ENCODE measurements around the gene MRPS21. TPM values are rescaled to one million over a fixed set of nuclear protein-coding genes. Genes with fewer than 3 reads are reported as not detected.

Gene MRPS21
- total RNA-seq (100 to 1,000 TPM in 1 of 2 donors, 10 to 100 TPM in 1; 51.6 to 111 TPM), polyA plus RNA-seq (ENCODE audit: insufficient read length in 2 of 2) (10 to 100 TPM; 87.4 to 97.5 TPM)
- long read RNA-seq, donor 1, transcript MRPS21-202 (3 exons, 1,226 nt): major isoform, 86 of 186 reads
- long read RNA-seq, donor 1, transcript MRPS21-201 (2 exons, 1,462 nt): minor isoform, 82 of 186 reads
- long read RNA-seq, donor 1, partial matches to known transcripts: 18 of 186 reads
- long read RNA-seq, donor 1, other reads (novel, unspliced or antisense): 0 of 186 reads
- long read RNA-seq, donor 2, transcript MRPS21-201 (2 exons, 1,462 nt): minor isoform, 23 of 65 reads
- long read RNA-seq, donor 2, transcript MRPS21-202 (3 exons, 1,226 nt): major isoform, 35 of 65 reads
- long read RNA-seq, donor 2, partial matches to known transcripts: 7 of 65 reads
- long read RNA-seq, donor 2, other reads (novel, unspliced or antisense): 0 of 65 reads
- long read RNA-seq, donor 3, transcript MRPS21-201 (2 exons, 1,462 nt): minor isoform, 36 of 94 reads
- long read RNA-seq, donor 3, transcript MRPS21-202 (3 exons, 1,226 nt): major isoform, 58 of 94 reads
- long read RNA-seq, donor 3, partial matches to known transcripts: 0 of 94 reads
- long read RNA-seq, donor 3, other reads (novel, unspliced or antisense): 0 of 94 reads
- long read RNA-seq, donor 4, transcript MRPS21-201 (2 exons, 1,462 nt): minor isoform, 82 of 227 reads
- long read RNA-seq, donor 4, transcript MRPS21-202 (3 exons, 1,226 nt): major isoform, 132 of 227 reads
- long read RNA-seq, donor 4, partial matches to known transcripts: 13 of 227 reads
- long read RNA-seq, donor 4, other reads (novel, unspliced or antisense): 0 of 227 reads

- peaks cover 3% of the 10 kb centered on the region for H3K36me3 ChIP-seq (ENCODE audit: control insufficient read depth, insufficient read depth, low read length)
- peak within 1 kb of the TSS; percentile 87 for H3K4me3 ChIP-seq (ENCODE audit: low read depth, low read length)
- H3K9me3 ChIP-seq (ENCODE audit: control insufficient read depth, insufficient read depth, low read length): no peaks in the 10 kb centered on the region
- no peaks in the 10 kb centered on the region for H3K27me3 ChIP-seq (ENCODE audit: control insufficient read depth, insufficient read depth, low read length)
- WGBS (ENCODE audit: insufficient coverage): 4% methylated on average over 26 of the region's 43 CpGs
- H3K4me1 ChIP-seq (ENCODE audit: control insufficient read depth, insufficient read depth, low read length): peaks cover 10% of the 10 kb centered on the region
- DNase-seq (ENCODE audit: low read depth in 4 of 6, low spot score in 6 of 6): peak; percentile 91 to 99 (median 94)
- H3K27ac ChIP-seq (ENCODE audit: low read depth, low read length): peak within 1 kb of the TSS; percentile 75
These were observed at the start of gene MRPS21 for GRCh38 chr1:150293433-150294253. Gene MRPS21 (plus strand): TSS chr1:150293861. CDS start chr1:150294367, 506 bp downstream.

GRCh38 chr1:150249936-150250335 lies 43.7 kb upstream of the MRPS21 start:
- no peaks in the 10 kb centered on the region for H3K36me3 ChIP-seq (ENCODE audit: control insufficient read depth, insufficient read depth, low read length)
- H3K4me1 ChIP-seq (ENCODE audit: control insufficient read depth, insufficient read depth, low read length): no peaks in the 10 kb centered on the region
- no peaks in the 10 kb centered on the region for H3K9me3 ChIP-seq (ENCODE audit: control insufficient read depth, insufficient read depth, low read length)
- DNase-seq (ENCODE audit: low read depth in 4 of 6, low spot score in 6 of 6): no peak
- no peaks in the 10 kb centered on the region for H3K27me3 ChIP-seq (ENCODE audit: control insufficient read depth, insufficient read depth, low read length)
- no peak overlapping the region for H3K27ac ChIP-seq (ENCODE audit: low read depth, low read length)
- no CpG with 5 or more reads among the region's 2 CpGs for WGBS (ENCODE audit: insufficient coverage)
- H3K4me3 ChIP-seq (ENCODE audit: low read depth, low read length): no peak overlapping the region

GRCh38 chr1:150256198-150256553 lies 37.5 kb upstream of the MRPS21 start:
- peak overlapping the region; percentile 29 for H3K4me3 ChIP-seq (ENCODE audit: low read depth, low read length)
- H3K4me1 ChIP-seq (ENCODE audit: control insufficient read depth, insufficient read depth, low read length): peaks cover 51% of the 10 kb centered on the region
- WGBS (ENCODE audit: insufficient coverage): no CpG with 5 or more reads among the region's 1 CpG

GRCh38 chr1:150256554-150257341 lies 36.9 kb upstream of the MRPS21 start:
- Histone ChIP-seq H3K9me3 (ENCODE audit: control insufficient read depth, insufficient read depth, low read length) (no peaks in the 10 kb centered on the region), H3K36me3 (ENCODE audit: control insufficient read depth, insufficient read depth, low read length) (peaks cover 3% of the 10 kb centered on the region), H3K4me1 (ENCODE audit: control insufficient read depth, insufficient read depth, low read length) (peaks cover 51% of the 10 kb centered on the region), H3K27ac (ENCODE audit: low read depth, low read length) (peak overlapping the region; percentile 90), H3K27me3 (ENCODE audit: control insufficient read depth, insufficient read depth, low read length) (no peaks in the 10 kb centered on the region), H3K4me3 (ENCODE audit: low read depth, low read length) (peak overlapping the region; percentile 54)
- WGBS (ENCODE audit: insufficient coverage): 4% methylated on average over 9 of the region's 14 CpGs
- DNase-seq (ENCODE audit: low read depth in 4 of 6, low spot score in 6 of 6): peak in 2 of 6 donors; percentile 68 to 74

More at GRCh38 chr1:150256198-150256553, 37.5 kb upstream of the MRPS21 start:
- Histone ChIP-seq H3K36me3 (ENCODE audit: control insufficient read depth, insufficient read depth, low read length) (peaks cover under 1% of the 10 kb centered on the region), H3K27ac (ENCODE audit: low read depth, low read length) (peak overlapping the region; percentile 90), H3K9me3 (ENCODE audit: control insufficient read depth, insufficient read depth, low read length) (no peaks in the 10 kb centered on the region), H3K27me3 (ENCODE audit: control insufficient read depth, insufficient read depth, low read length) (no peaks in the 10 kb centered on the region)
- peak in 1 of 6 donors; percentile 85 for DNase-seq (ENCODE audit: low read depth in 4 of 6, low spot score in 6 of 6)

- H3K27me3 ChIP-seq (ENCODE audit: control insufficient read depth, insufficient read depth, low read length): no peaks in the 10 kb centered on the region
- peak within 1 kb of the TSS; percentile 90 for H3K27ac ChIP-seq (ENCODE audit: low read depth, low read length)
- no peaks in the 10 kb centered on the region for H3K9me3 ChIP-seq (ENCODE audit: control insufficient read depth, insufficient read depth, low read length)
- H3K4me1 ChIP-seq (ENCODE audit: control insufficient read depth, insufficient read depth, low read length): peaks cover 51% of the 10 kb centered on the region
- peak in 3 of 6 donors; percentile 38 to 89 (median 81) for DNase-seq (ENCODE audit: low read depth in 4 of 6, low spot score in 6 of 6)
- WGBS (ENCODE audit: insufficient coverage): 12% methylated on average over 8 of the region's 13 CpGs
- H3K4me3 ChIP-seq (ENCODE audit: low read depth, low read length): peak within 1 kb of the TSS; percentile 54
- peaks cover 4% of the 10 kb centered on the region for H3K36me3 ChIP-seq (ENCODE audit: control insufficient read depth, insufficient read depth, low read length)
These were observed 35.8 kb upstream of the MRPS21 start, which contains the start of gene CA14 for GRCh38 chr1:150257624-150258585. Gene CA14 (plus strand): TSS chr1:150257774. CDS start chr1:150258129, 355 bp downstream.

- peaks cover 13% of the 10 kb centered on the region for H3K36me3 ChIP-seq (ENCODE audit: control insufficient read depth, insufficient read depth, low read length)
- H3K9me3 ChIP-seq (ENCODE audit: control insufficient read depth, insufficient read depth, low read length): no peaks in the 10 kb centered on the region
- H3K4me3 ChIP-seq (ENCODE audit: low read depth, low read length): peak overlapping the region; percentile 17
- peak overlapping the region; percentile 74 for H3K27ac ChIP-seq (ENCODE audit: low read depth, low read length)
- peaks cover 51% of the 10 kb centered on the region for H3K4me1 ChIP-seq (ENCODE audit: control insufficient read depth, insufficient read depth, low read length)
- H3K27me3 ChIP-seq (ENCODE audit: control insufficient read depth, insufficient read depth, low read length): no peaks in the 10 kb centered on the region
- DNase-seq (ENCODE audit: low read depth in 4 of 6, low spot score in 6 of 6): peak in 2 of 6 donors; percentile 61 to 70
- WGBS (ENCODE audit: insufficient coverage): 16% methylated on average over 4 of the region's 4 CpGs
These were observed 34.4 kb upstream of the MRPS21 start for GRCh38 chr1:150259217-150259616.

- Histone ChIP-seq H3K27me3 (ENCODE audit: control insufficient read depth, insufficient read depth, low read length) (no peaks in the 10 kb centered on the region), H3K4me1 (ENCODE audit: control insufficient read depth, insufficient read depth, low read length) (peaks cover 51% of the 10 kb centered on the region), H3K36me3 (ENCODE audit: control insufficient read depth, insufficient read depth, low read length) (peaks cover 17% of the 10 kb centered on the region), H3K4me3 (ENCODE audit: low read depth, low read length) (peak overlapping the region; percentile 4), H3K9me3 (ENCODE audit: control insufficient read depth, insufficient read depth, low read length) (no peaks in the 10 kb centered on the region), H3K27ac (ENCODE audit: low read depth, low read length) (peak overlapping the region; percentile 74)
- DNase-seq (ENCODE audit: low read depth in 4 of 6, low spot score in 6 of 6): peak in 1 of 6 donors; percentile 54
- 13% methylated on average over 4 of the region's 11 CpGs for WGBS (ENCODE audit: insufficient coverage)
These were observed 33.6 kb upstream of the MRPS21 start for GRCh38 chr1:150259758-150260669.
